IMR-90 (cell line): ENCODE data around the gene SPOCK3. TPM values are rescaled to one million over a fixed set of nuclear protein-coding genes. Genes with fewer than 3 reads are reported as not detected.

Source experiments
- ATAC-seq: fragments of 200-7000 bp; cut with Tn5 transposase; 2 replicates; pipeline ENCODE4 v1.9.1; 2020; ENCODE audit warnings: low read depth, mild to moderate bottlenecking, moderate library complexity
- BruUV-seq: library from RNA; stranded (reverse); fragments of 400-500 nt; replicated peaks from 2 replicates; lab custom pipeline; 2021; lab: Mats Ljungman, UMichigan
- CTCF ChIA-PET: fragments of 300-600 bp; formaldehyde crosslinking; extraction: SDS; loops from one replicate; lab custom pipeline; 2021; ENCODE audit warnings: antibody characterized with exemption; lab: Yijun Ruan, JAX
- POLR2A ChIA-PET: fragments of 300-600 bp; sonication (Branson Sonifier 250); formaldehyde crosslinking; loops from one replicate; lab custom pipeline; 2022; ENCODE audit warnings: antibody characterized with exemption; ENCODE audit not compliant: unreplicated experiment; lab: Charles Lee
- DNase-seq: peaks from one replicate; pipeline ENCODE4 v3.0.0; 2013
- H2AFZ ChIP-seq: replicated peaks from 2 replicates; pipeline ENCODE3; 2013; ENCODE audit warnings: low read length, mild to moderate bottlenecking; ENCODE audit not compliant: poor library complexity
- H2AK5ac ChIP-seq: 2 replicates; pipeline ENCODE4 v1.6.1; 2013; ENCODE audit warnings: low read depth, low read length, inconsistent platforms
- H2AK9ac ChIP-seq: replicated peaks from 2 replicates; pipeline ENCODE3; 2013; ENCODE audit warnings: mild to moderate bottlenecking, low read depth, low read length, moderate library complexity; ENCODE audit not compliant: poor library complexity
- H2BK120ac ChIP-seq: 2 replicates; pipeline ENCODE4 v1.6.1; 2013; ENCODE audit warnings: low read depth, low read length, inconsistent platforms
- H2BK15ac ChIP-seq: 3 replicates; pipeline ENCODE4 v1.6.1; 2013; ENCODE audit warnings: low read depth, low read length, inconsistent platforms
- H2BK20ac ChIP-seq: 2 replicates; pipeline ENCODE4 v1.6.1; 2013; ENCODE audit warnings: low read depth, mild to moderate bottlenecking, inconsistent platforms, low read length, moderate library complexity
- H2BK5ac ChIP-seq: 2 replicates; pipeline ENCODE4 v1.6.1; 2013; ENCODE audit warnings: mild to moderate bottlenecking, low read depth, low read length, inconsistent platforms; ENCODE audit not compliant: poor library complexity, severe bottlenecking
- H3K14ac ChIP-seq: replicated peaks from 2 replicates; pipeline ENCODE4 v1.6.1; 2013; ENCODE audit warnings: low read depth, low read length, inconsistent platforms
- H3K18ac ChIP-seq: 2 replicates; pipeline ENCODE4 v1.6.1; 2013; ENCODE audit warnings: low read depth, low read length, control low read depth
- H3K23ac ChIP-seq: 2 replicates; pipeline ENCODE4 v1.6.1; 2013; ENCODE audit warnings: low read depth, low read length, inconsistent platforms
- H3K27ac ChIP-seq: 2 replicates; pipeline ENCODE4 v1.5.1; 2013; ENCODE audit warnings: mild to moderate bottlenecking, control low read depth, low read length; ENCODE audit not compliant: insufficient read depth
- H3K27me3 ChIP-seq: 2 replicates; pipeline ENCODE4 v1.6.1; 2013; ENCODE audit warnings: low read length; ENCODE audit not compliant: control insufficient read depth, insufficient read depth
- H3K36me3 ChIP-seq: 2 replicates; pipeline ENCODE4 v1.6.1; 2013; ENCODE audit warnings: low read length, mixed read lengths; ENCODE audit not compliant: control insufficient read depth, insufficient read depth
- H3K4ac ChIP-seq: 2 replicates; pipeline ENCODE4 v1.6.1; 2013; ENCODE audit warnings: low read depth, low read length, inconsistent platforms
- H3K4me1 ChIP-seq: 2 replicates; pipeline ENCODE4 v1.6.1; 2013; ENCODE audit warnings: low read length, mixed read lengths; ENCODE audit not compliant: control insufficient read depth, insufficient read depth
- H3K4me2 ChIP-seq: 2 replicates; pipeline ENCODE4 v1.6.1; 2013; ENCODE audit warnings: low read depth, mild to moderate bottlenecking, control low read depth, low read length, moderate library complexity
- H3K4me3 ChIP-seq: 2 replicates; pipeline ENCODE4 v1.5.1; 2013; ENCODE audit warnings: low read depth, mild to moderate bottlenecking, control low read depth, low read length, moderate library complexity; ENCODE audit not compliant: insufficient read depth
- H3K56ac ChIP-seq: 2 replicates; pipeline ENCODE4 v1.6.1; 2013; ENCODE audit warnings: low read length, inconsistent platforms; ENCODE audit not compliant: insufficient read depth; ENCODE audit errors: extremely low read depth
- H3K79me1 ChIP-seq, 2 experiments: 2 replicates each; pipeline ENCODE4 v1.6.1; 2013; ENCODE audit warnings: low read length in 2 of 2, inconsistent platforms in 1 of 2, low read depth in 1 of 2
- H3K9ac ChIP-seq: 2 replicates; pipeline ENCODE4 v1.6.1; 2013; ENCODE audit warnings: low read depth, low read length, control low read depth
- H3K9me1 ChIP-seq: 2 replicates; pipeline ENCODE4 v1.6.1; 2013; ENCODE audit warnings: low read length, inconsistent platforms; ENCODE audit not compliant: insufficient read depth
- H3K9me3 ChIP-seq: 2 replicates; pipeline ENCODE4 v1.6.1; 2013; ENCODE audit warnings: low read length; ENCODE audit not compliant: control insufficient read depth, insufficient read depth
- H4K20me1 ChIP-seq: 2 replicates; pipeline ENCODE4 v1.6.1; 2013; ENCODE audit warnings: low read length, inconsistent platforms; ENCODE audit not compliant: insufficient read depth
- H4K5ac ChIP-seq: 2 replicates; pipeline ENCODE4 v1.6.1; 2013; ENCODE audit warnings: mild to moderate bottlenecking, low read depth, low read length, control low read depth
- H4K8ac ChIP-seq, 2 experiments: 2 replicates each; pipeline ENCODE4 v1.6.1; 2013; ENCODE audit warnings: low read depth in 2 of 2, low read length in 2 of 2, control low read depth in 1 of 2, inconsistent platforms in 1 of 2
- H4K91ac ChIP-seq: 2 replicates; pipeline ENCODE4 v1.6.1; 2013; ENCODE audit warnings: low read depth, low read length, inconsistent platforms; ENCODE audit not compliant: insufficient read depth
- BHLHE40 ChIP-seq: fragments of 150-350 bp; IDR thresholded peaks from 2 replicates; pipeline ENCODE4 v1.6.1; 2016; ENCODE audit warnings: mild to moderate bottlenecking, low read depth, low read length
- CEBPB ChIP-seq: IDR thresholded peaks from 2 replicates; pipeline ENCODE4 v1.6.1; 2012; ENCODE audit warnings: low read depth, low read length, improper control_type of control experiment
- CHD1 ChIP-seq: IDR thresholded peaks from 2 replicates; pipeline ENCODE4 v1.6.1; 2012; ENCODE audit warnings: low read depth, low read length, improper control_type of control experiment
- CTCF ChIP-seq: conservative IDR thresholded peaks from 2 replicates; pipeline ENCODE4 v1.5.1; 2012; ENCODE audit warnings: mild to moderate bottlenecking, low read depth, low read length, improper control_type of control experiment
- ELK1 ChIP-seq: fragments of 150-350 bp; IDR thresholded peaks from 2 replicates; pipeline ENCODE4 v1.6.1; 2016; ENCODE audit warnings: low read depth, mild to moderate bottlenecking, low read length, moderate library complexity, borderline replicate concordance
- FOS ChIP-seq: fragments of 150-350 bp; IDR thresholded peaks from 2 replicates; pipeline ENCODE4 v1.6.1; 2016; ENCODE audit warnings: low read depth, low read length
- MAFK ChIP-seq: IDR thresholded peaks from 2 replicates; pipeline ENCODE4 v1.6.1; 2012; ENCODE audit warnings: low read depth, low read length, improper control_type of control experiment
- MAZ ChIP-seq: IDR thresholded peaks from 2 replicates; pipeline ENCODE4 v1.6.1; 2012; ENCODE audit warnings: low read depth, mild to moderate bottlenecking, low read length, improper control_type of control experiment, moderate library complexity, borderline replicate concordance
- MXI1 ChIP-seq: IDR thresholded peaks from 2 replicates; pipeline ENCODE4 v1.6.1; 2012; ENCODE audit warnings: low read depth, mild to moderate bottlenecking, low read length, moderate library complexity, borderline replicate concordance
- NFE2L2 ChIP-seq: fragments of 150-350 bp; IDR thresholded peaks from 2 replicates; pipeline ENCODE4 v1.6.1; 2016; ENCODE audit warnings: low read depth, mild to moderate bottlenecking, low read length
- POLR2A ChIP-seq: IDR thresholded peaks from 2 replicates; pipeline ENCODE4 v1.6.1; 2012; ENCODE audit warnings: mild to moderate bottlenecking, low read depth, low read length
- RAD21 ChIP-seq: IDR thresholded peaks from 2 replicates; pipeline ENCODE4 v1.6.1; 2012; ENCODE audit warnings: low read length, improper control_type of control experiment
- RCOR1 ChIP-seq: IDR thresholded peaks from 2 replicates; pipeline ENCODE4 v1.6.1; 2012; ENCODE audit warnings: mild to moderate bottlenecking, low read length, improper control_type of control experiment; ENCODE audit not compliant: insufficient replicate concordance
- RFX5 ChIP-seq: IDR thresholded peaks from 2 replicates; pipeline ENCODE4 v1.8.0; 2012; ENCODE audit warnings: low read depth, mild to moderate bottlenecking, low read length, moderate library complexity
- SMC3 ChIP-seq: fragments of 150-350 bp; IDR thresholded peaks from 2 replicates; pipeline ENCODE4 v1.6.1; 2016; ENCODE audit warnings: low read depth, mild to moderate bottlenecking, antibody characterized with exemption, low read length, moderate library complexity
- USF2 ChIP-seq: fragments of 150-350 bp; IDR thresholded peaks from 2 replicates; pipeline ENCODE4 v1.6.1; 2017; ENCODE audit warnings: mild to moderate bottlenecking, antibody characterized with exemption, low read length, low read depth
- WGBS, 2 experiments: methylation state at CpG; one replicate each; pipeline versions ENCODE4 v1.1.5 to v1.1.7; 2013; ENCODE audit warnings: missing lambda C conversion rate in 2 of 2; ENCODE audit not compliant: insufficient read length in 1 of 2; ENCODE audit errors: extremely low coverage in 2 of 2; 5-methylcytosine and 5-hydroxymethylcytosine counted together
- dilution Hi-C: fragments of 300-500 bp; cut with HindIII; formaldehyde crosslinking; loops from one replicate; pipeline ENCODE4 v1.14.3; 2018; ENCODE audit warnings: low sequenced_read_pairs; ENCODE audit not compliant: unreplicated experiment
- in situ Hi-C: fragments of 300-500 bp; cut with MboI; formaldehyde crosslinking; loops from 3 replicates; pipeline ENCODE4 v1.14.3; 2019; ENCODE audit warnings: low sequenced_read_pairs, inconsistent platforms, mixed read lengths
- intact Hi-C: fragments of 100-400 bp; cut with micrococcal nuclease; formaldehyde crosslinking; loops from 2 replicates; pipeline ENCODE4 v1.10.0; 2022
- polyA plus RNA-seq, 3 experiments: library from polyadenylated mRNA; depleted of rRNA; stranded (reverse); fragments of >200 nt; gene quantifications; 2 replicates each; pipeline ENCODE4 v1.2.3, GENCODE V29; 2012; ENCODE audit warnings: low replicate concordance in 1 of 3
- total RNA-seq: library from RNA; depleted of rRNA; stranded (reverse); fragments of >200 nt; gene quantifications from 2 replicates; pipeline ENCODE4 v1.2.3, GENCODE V29; 2012

The SPOCK3 gene
- total and polyA plus RNA-seq, 2 of the 4 experiments (the other 2 are of a cell fraction): not detected

- Histone ChIP-seq H3K4me2 (no peak overlapping the region), H2AK9ac (no peak overlapping the region), H3K4ac (no peak overlapping the region), H3K14ac (no peak overlapping the region), H2BK20ac (no peak overlapping the region), H2BK15ac (no peak overlapping the region), H2AFZ (no peak overlapping the region), H3K36me3 (no peaks in the 10 kb centered on the region), H3K4me3 (no peak overlapping the region), H3K18ac (no peak overlapping the region), H2AK5ac (no peak overlapping the region), H3K4me1 (no peaks in the 10 kb centered on the region), H3K56ac (no peak overlapping the region), H2BK120ac (no peak overlapping the region), H3K23ac (no peak overlapping the region), H3K27me3 (no peaks in the 10 kb centered on the region), H4K5ac (no peak overlapping the region), H3K79me1 (no peaks in the 10 kb centered on the region), H3K27ac (no peak overlapping the region), H2BK5ac (no peak overlapping the region), H4K20me1 (no peaks in the 10 kb centered on the region), H4K91ac (no peak overlapping the region), H3K9me1 (no peaks in the 10 kb centered on the region), H4K8ac (no peak overlapping the region), H3K9me3 (no peaks in the 10 kb centered on the region; the same call in none of the 2 replicates), H3K9ac (no peak overlapping the region)
- POLR2A ChIA-PET: no interaction called here
- TF ChIP-seq MAFK (no peak), BHLHE40 (no peak), NFE2L2 (no peak), SMC3 (no peak), RFX5 (no peak), POLR2A (no peak), FOS (no peak), USF2 (no peak), MAZ (no peak), CEBPB (no peak), MXI1 (no peak), ELK1 (no peak), CTCF (no peak), CHD1 (no peak), RCOR1 (no peak), RAD21 (no peak)
- dilution Hi-C loops: no loop called here
- no CpG with 5 or more reads among the region's 2 CpGs for WGBS, 2 experiments
- intact Hi-C loops: no loop called here
- no TSS peak for BruUV-seq
- ATAC-seq (no peak), DNase-seq (no peak)
- CTCF ChIA-PET: interaction anchor here (1.1 kb wide), 1 partner anchor 16 kb away, joined by 3 read pairs; no protein-coding TSS in a partner anchor
- in situ Hi-C loops: no loop called here
Measured at GRCh38 chr4:167216783-167217182, 17.5 kb downstream of the SPOCK3 start.
